CD14-positive monocyte (primary cell): ENCODE measurements around the gene UGGT2. TPM values are rescaled to one million over a fixed set of nuclear protein-coding genes. Genes with fewer than 3 reads are reported as not detected.

ENCODE experiments used
- DNase-seq, 3 donors: peaks; one replicate each; pipeline ENCODE4 v3.0.0-alpha.2; 2011 to 2022
- H2AFZ ChIP-seq: 2 replicates; pipeline ENCODE4 v1.6.0; 2012; ENCODE audit warnings: mild to moderate bottlenecking, low read depth, low read length, inconsistent platforms; ENCODE audit not compliant: insufficient read depth, poor library complexity, severe bottlenecking
- H3K27ac ChIP-seq, 2 donors: 1 replicate in 1 of 2; 2 replicates in 1 of 2; pipeline ENCODE4 v1.5.1; 2012 to 2013; ENCODE audit warnings: low read length in 2 of 2, control low read depth in 1 of 2, inconsistent platforms in 1 of 2, low read depth in 1 of 2, mild to moderate bottlenecking in 1 of 2
- H3K27me3 ChIP-seq, 2 donors: one replicate each; pipeline versions ENCODE4 v1.6.0 to v1.6.1; 2011 to 2013; ENCODE audit warnings: low read length in 2 of 2; ENCODE audit not compliant: control insufficient read depth in 2 of 2, insufficient read depth in 2 of 2
- H3K36me3 ChIP-seq, 2 donors: replicated peaks in 1 of 2; 1 replicate in 1 of 2; 2 replicates in 1 of 2; pipeline versions ENCODE4 v1.5.1 to v1.6.1; 2012 to 2013; ENCODE audit warnings: low read length in 2 of 2, control low read depth in 1 of 2, inconsistent platforms in 1 of 2, mild to moderate bottlenecking in 1 of 2; ENCODE audit not compliant: insufficient read depth in 2 of 2, control insufficient read depth in 1 of 2
- H3K4me1 ChIP-seq, 2 donors: 1 replicate in 1 of 2; 2 replicates in 1 of 2; pipeline versions ENCODE4 v1.5.1 to v1.6.1; 2012 to 2013; ENCODE audit warnings: low read length in 2 of 2, control low read depth in 1 of 2, inconsistent platforms in 1 of 2, mild to moderate bottlenecking in 1 of 2, moderate library complexity in 1 of 2; ENCODE audit not compliant: insufficient read depth in 2 of 2, control insufficient read depth in 1 of 2
- H3K4me2 ChIP-seq: replicated peaks from 2 replicates; pipeline ENCODE3; 2012; ENCODE audit warnings: low read length, moderate library complexity, mild to moderate bottlenecking; ENCODE audit not compliant: poor library complexity, severe bottlenecking; ENCODE audit errors: extremely low read depth
- H3K4me3 ChIP-seq, 3 experiments: fragments of 200-600 bp in 1 of 3; sonication (generic) in 1 of 3; replicated peaks in 1 of 3; 1 replicate in 2 of 3; 2 replicates in 1 of 3; pipeline ENCODE4 v1.5.1; 2011 to 2013; ENCODE audit warnings: low read length in 3 of 3, mild to moderate bottlenecking in 3 of 3, control low read depth in 2 of 3, low read depth in 2 of 3, inconsistent platforms in 1 of 3, moderate library complexity in 1 of 3
- H3K79me2 ChIP-seq: 2 replicates; pipeline ENCODE4 v1.6.0; 2012; ENCODE audit warnings: mild to moderate bottlenecking, control low read depth, inconsistent platforms, low read length, moderate library complexity; ENCODE audit not compliant: insufficient read depth
- H3K9ac ChIP-seq: 2 replicates; pipeline ENCODE4 v1.6.0; 2017; ENCODE audit warnings: low read length, mild to moderate bottlenecking; ENCODE audit not compliant: insufficient read depth, poor library complexity, severe bottlenecking
- H3K9me3 ChIP-seq, 2 donors: replicated peaks in 1 of 2; 1 replicate in 1 of 2; 2 replicates in 1 of 2; pipeline versions ENCODE4 v1.5.1 to v1.6.1; 2012 to 2013; ENCODE audit warnings: low read length in 2 of 2, control low read depth in 1 of 2; ENCODE audit not compliant: control insufficient read depth in 1 of 2, insufficient read depth in 1 of 2
- H4K20me1 ChIP-seq: 2 replicates; pipeline ENCODE4 v1.6.0; 2012; ENCODE audit warnings: mild to moderate bottlenecking, low read length, control low read depth, moderate library complexity; ENCODE audit not compliant: insufficient read depth
- H3K27ac Mint-ChIP-seq, 7 donors: one replicate each; pipeline ENCODE4 v1.8.0; 2020; ENCODE audit warnings: mild to moderate bottlenecking in 7 of 7, mixed read lengths in 7 of 7, moderate library complexity in 6 of 7, inconsistent platforms in 2 of 7
- H3K27me3 Mint-ChIP-seq, 3 donors: one replicate each; pipeline ENCODE4 v1.8.0; 2021 to 2022; ENCODE audit warnings: low read depth in 3 of 3, mild to moderate bottlenecking in 3 of 3, mixed read lengths in 3 of 3, moderate library complexity in 3 of 3, inconsistent platforms in 1 of 3
- H3K36me3 Mint-ChIP-seq, 2 donors: one replicate each; pipeline ENCODE4 v1.8.0; 2020; ENCODE audit warnings: mixed read lengths in 2 of 2, inconsistent platforms in 1 of 2, mild to moderate bottlenecking in 1 of 2
- H3K4me1 Mint-ChIP-seq: one replicate; pipeline ENCODE4 v1.8.0; 2020; ENCODE audit warnings: mild to moderate bottlenecking, mixed read lengths
- H3K4me3 Mint-ChIP-seq, 2 donors: one replicate each; pipeline ENCODE4 v1.8.0; 2020; ENCODE audit warnings: mild to moderate bottlenecking in 2 of 2, mixed read lengths in 2 of 2, moderate library complexity in 1 of 2
- H3K9me3 Mint-ChIP-seq, 7 donors: one replicate each; pipeline ENCODE4 v1.8.0; 2020 to 2022; ENCODE audit warnings: mixed read lengths in 7 of 7, mild to moderate bottlenecking in 6 of 7, moderate library complexity in 6 of 7, inconsistent platforms in 2 of 7
- WGBS: methylation state at CpG from one replicate; pipeline ENCODE4 v1.1.5; 2013; ENCODE audit warnings: missing lambda C conversion rate; ENCODE audit not compliant: insufficient coverage; 5-methylcytosine and 5-hydroxymethylcytosine counted together
- intact Hi-C, 2 donors: fragments of 100-400 bp; cut with micrococcal nuclease; formaldehyde crosslinking; loops; one replicate each; pipeline versions ENCODE4 v1.15.0 to v1.15.1; 2023
- polyA plus RNA-seq, 3 donors: library from polyadenylated mRNA; depleted of rRNA in 1 of 3; unstranded in 2 of 3; stranded (reverse) in 1 of 3; fragments of 300-500 nt in 2 of 3; fragments of >200 nt in 1 of 3; fragmentation: Illumina TruSeq in 2 of 3; gene quantifications; 1 replicate in 2 of 3; 2 replicates in 1 of 3; pipeline ENCODE4 v1.2.3, GENCODE V29; 2012 to 2021
- TF ChIP-seq, protein P1 (sequence below): fragments of 200-600 bp; IDR thresholded peaks from one replicate; pipeline ENCODE4 v1.8.0; 2022; ENCODE audit warnings: antibody characterized with exemption, mild to moderate bottlenecking

The UGGT2 gene
- polyA plus RNA-seq, 3 donors, result 4.0 to 6.3 (median 5.6) TPM

- no peaks in the 10 kb centered on the region for H3K4me1 ChIP-seq
- Mint-ChIP-seq H3K27me3 (no peaks in the 10 kb centered on the region), H3K36me3 (peaks cover 17 to 42% of the 10 kb centered on the region in 2 donors), H3K9me3 (peaks cover 18 to 27% (median 22%) of the 10 kb centered on the region in 7 donors), H3K27ac (no peak overlapping the region), H3K4me3 (no peak overlapping the region), H3K4me1 (peaks cover 3% of the 10 kb centered on the region)
- no CpG with 5 or more reads among the region's 3 CpGs for WGBS
- H3K9me3 ChIP-seq, result peaks cover 20 to 23% of the 10 kb centered on the region in 2 donors
- no peak overlapping the region for H3K4me3 ChIP-seq
- H3K36me3 ChIP-seq, result peaks cover 0 to 18% of the 10 kb centered on the region in 2 donors
- no peaks in the 10 kb centered on the region for H3K79me2 ChIP-seq
- no peak overlapping the region for H2AFZ ChIP-seq
- TF ChIP-seq, protein P1, sequence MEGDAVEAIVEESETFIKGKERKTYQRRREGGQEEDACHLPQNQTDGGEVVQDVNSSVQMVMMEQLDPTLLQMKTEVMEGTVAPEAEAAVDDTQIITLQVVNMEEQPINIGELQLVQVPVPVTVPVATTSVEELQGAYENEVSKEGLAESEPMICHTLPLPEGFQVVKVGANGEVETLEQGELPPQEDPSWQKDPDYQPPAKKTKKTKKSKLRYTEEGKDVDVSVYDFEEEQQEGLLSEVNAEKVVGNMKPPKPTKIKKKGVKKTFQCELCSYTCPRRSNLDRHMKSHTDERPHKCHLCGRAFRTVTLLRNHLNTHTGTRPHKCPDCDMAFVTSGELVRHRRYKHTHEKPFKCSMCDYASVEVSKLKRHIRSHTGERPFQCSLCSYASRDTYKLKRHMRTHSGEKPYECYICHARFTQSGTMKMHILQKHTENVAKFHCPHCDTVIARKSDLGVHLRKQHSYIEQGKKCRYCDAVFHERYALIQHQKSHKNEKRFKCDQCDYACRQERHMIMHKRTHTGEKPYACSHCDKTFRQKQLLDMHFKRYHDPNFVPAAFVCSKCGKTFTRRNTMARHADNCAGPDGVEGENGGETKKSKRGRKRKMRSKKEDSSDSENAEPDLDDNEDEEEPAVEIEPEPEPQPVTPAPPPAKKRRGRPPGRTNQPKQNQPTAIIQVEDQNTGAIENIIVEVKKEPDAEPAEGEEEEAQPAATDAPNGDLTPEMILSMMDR, result no peak
- no peak overlapping the region for H3K27ac ChIP-seq
- no peaks in the 10 kb centered on the region for H3K27me3 ChIP-seq
- DNase-seq, result no peak
- intact Hi-C loops, result no loop called here
- no peaks in the 10 kb centered on the region for H4K20me1 ChIP-seq
- no peak overlapping the region for H3K9ac ChIP-seq
- H3K4me2 ChIP-seq, result no peak overlapping the region
Measured at GRCh38 chr13:95955719-95956118, 97.5 kb downstream of the UGGT2 start.

- no peak overlapping the region for H3K27ac Mint-ChIP-seq
Measured at GRCh38 chr13:95955255-95955654, 97.9 kb downstream of the UGGT2 start.

More at GRCh38 chr13:95955255-95955654, 97.9 kb downstream of the UGGT2 start:
- Histone ChIP-seq H3K27ac (no peak overlapping the region), H3K27me3 (no peaks in the 10 kb centered on the region), H3K9me3 (peaks cover 15 to 23% of the 10 kb centered on the region in 2 donors), H3K4me2 (no peak overlapping the region), H3K4me3 (no peak overlapping the region), H3K36me3 (peaks cover 0 to 13% of the 10 kb centered on the region in 2 donors), H3K9ac (no peak overlapping the region), H3K4me1 (no peaks in the 10 kb centered on the region), H3K79me2 (no peaks in the 10 kb centered on the region), H4K20me1 (no peaks in the 10 kb centered on the region), H2AFZ (no peak overlapping the region)
- intact Hi-C loops, result no loop called here
- DNase-seq, result no peak
- 100% methylated on average over 1 of the region's 3 CpGs for WGBS
- Mint-ChIP-seq H3K27me3 (no peaks in the 10 kb centered on the region), H3K4me3 (no peak overlapping the region), H3K4me1 (peaks cover 3% of the 10 kb centered on the region), H3K36me3 (peaks cover 14 to 41% of the 10 kb centered on the region in 2 donors), H3K9me3 (peaks cover 18 to 24% (median 21%) of the 10 kb centered on the region in 7 donors)
- TF ChIP-seq, protein P1, result no peak
